ENCODE results near the gene ADAMTSL2. TPM values are rescaled to one million over a fixed set of nuclear protein-coding genes. Genes with fewer than 3 reads are reported as not detected.
"Not testable (repeated sequence)": the region's sequence is repeated elsewhere in the genome, so short reads cannot be mapped to it uniquely, and the experiment has no call there.

Gene ADAMTSL2
- total and polyA plus RNA-seq, 3 experiments from 2014 or later = not detected

DNA sequence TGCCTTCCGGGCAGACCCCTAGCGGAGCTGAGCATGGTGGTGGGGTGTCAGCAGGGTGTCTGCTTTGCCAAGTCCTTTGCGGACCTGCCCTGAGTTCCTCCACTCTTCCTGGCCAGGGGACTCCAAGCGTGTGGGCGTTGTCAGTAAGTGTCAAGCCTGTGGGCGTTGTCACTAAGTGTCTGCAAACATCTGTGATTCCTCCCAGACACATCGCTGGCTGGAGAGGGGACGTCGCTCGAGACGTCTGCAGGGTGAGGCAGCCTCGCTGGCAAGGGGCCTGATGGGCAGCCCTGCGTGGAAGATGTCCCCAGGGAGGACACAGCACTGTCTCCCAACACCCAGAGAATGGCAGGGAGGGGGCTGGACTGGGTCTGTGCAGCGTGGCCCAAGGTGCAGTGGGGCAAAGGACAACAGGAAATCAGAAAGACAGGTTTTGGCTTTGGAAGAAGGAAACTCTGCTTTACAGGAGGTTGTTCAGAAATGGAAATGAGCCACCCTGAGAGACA is 28.8 kb downstream of the ADAMTSL2 start:
- CTCF ChIA-PET = no interaction called here
- Histone ChIP-seq H3K27me3 (ENCODE audit: insufficient read depth, low read length, poor library complexity, severe bottlenecking) (no peaks in the 10 kb centered on the region), H3K36me3 (ENCODE audit: insufficient read depth, low read length) (no peaks in the 10 kb centered on the region), H3K4me3 (ENCODE audit: low read length) (no peak overlapping the region), H3K4me1 (ENCODE audit: insufficient read depth, low read length) (no peaks in the 10 kb centered on the region), H3K9me3 (ENCODE audit: low read length) (no peaks in the 10 kb centered on the region), H3K27ac (ENCODE audit: low read depth, low read length) (no peak overlapping the region)
- Mint-ChIP-seq H3K36me3 (no peaks in the 10 kb centered on the region), H3K4me1 (peaks cover 0 to 5% (median 3%) of the 10 kb centered on the region in 3 donors), H3K9me3 (no peaks in the 10 kb centered on the region), H3K4me3 (peak overlapping the region in 1 of 7 donors; percentile 13), H3K27ac (peak overlapping the region in 3 of 8 donors; percentile 22 to 58 (median 47)), H3K27me3 (peaks cover 9 to 10% of the 10 kb centered on the region in 2 donors)
- POLR2A ChIA-PET = no interaction called here
- no peak for DNase-seq

DNA sequence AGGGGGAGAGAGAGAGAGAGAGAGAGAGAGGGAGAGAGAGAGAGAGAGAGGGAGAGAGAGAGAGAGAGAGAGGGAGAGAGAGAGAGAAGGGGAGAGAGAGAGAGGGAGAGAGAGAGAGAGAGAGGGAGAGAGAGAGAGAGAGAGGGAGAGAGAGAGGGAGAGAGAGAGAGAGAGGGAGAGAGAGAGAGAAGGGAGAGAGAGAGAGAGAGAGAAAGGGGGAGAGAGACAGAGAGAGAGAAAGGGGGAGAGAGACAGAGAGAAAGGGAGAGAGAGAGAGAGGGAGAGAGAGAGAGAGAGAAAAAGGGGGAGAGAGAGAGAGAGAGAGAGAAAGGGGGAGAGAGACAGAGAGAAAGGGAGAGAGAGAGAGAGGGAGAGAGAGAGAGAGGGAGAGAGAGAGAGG is 29.3 kb downstream of the ADAMTSL2 start:
- not testable (repeated sequence) for H3K27me3 ChIP-seq (ENCODE audit: insufficient read depth, low read length, poor library complexity, severe bottlenecking); H3K27me3 Mint-ChIP-seq
- H3K27ac Mint-ChIP-seq = peak overlapping the region in 2 of 8 donors; percentile 22 to 58

DNA sequence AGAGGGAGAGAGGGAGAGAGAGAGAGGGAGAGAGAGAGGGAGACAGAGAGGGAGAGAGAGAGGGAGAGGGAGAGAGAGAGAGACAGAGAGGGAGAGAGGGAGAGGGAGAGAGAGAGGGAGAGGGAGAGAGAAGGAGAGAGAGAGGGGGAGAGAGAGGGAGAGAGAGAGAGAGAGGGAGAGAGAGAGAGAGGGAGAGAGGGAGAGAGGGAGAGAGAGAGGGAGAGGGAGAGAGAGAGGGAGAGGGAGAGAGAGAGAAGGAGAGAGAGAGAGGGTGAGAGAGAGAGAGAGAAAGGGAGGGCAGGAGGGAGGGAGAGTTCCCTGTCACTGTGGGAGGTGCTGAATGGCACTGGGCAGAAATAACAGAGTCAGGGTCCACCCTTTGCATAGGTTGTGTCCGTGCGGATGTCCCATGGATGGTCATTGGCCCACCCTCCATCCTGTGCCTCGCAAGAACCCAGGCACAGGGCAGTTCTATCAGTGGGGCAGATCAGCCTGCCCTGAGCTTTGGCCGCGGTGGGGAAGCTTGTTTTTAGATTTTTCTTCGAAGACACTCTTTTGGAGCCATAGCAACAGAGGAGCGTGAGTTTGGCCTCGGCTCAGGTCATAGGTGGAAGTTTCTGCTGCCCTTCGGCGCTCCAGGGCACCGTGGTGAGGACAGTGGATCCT is 30.1 kb downstream of the ADAMTSL2 start:
- H3K4me3 ChIP-seq (ENCODE audit: low read length) = no peak overlapping the region
- H3K36me3 Mint-ChIP-seq = no peaks in the 10 kb centered on the region
- ChIA-PET POLR2A (no interaction called here), CTCF (no interaction called here)
- H3K9me3 ChIP-seq (ENCODE audit: low read length) = no peaks in the 10 kb centered on the region
- peaks cover 2 to 4% of the 10 kb centered on the region in 2 donors for H3K27me3 Mint-ChIP-seq
- H3K36me3 ChIP-seq (ENCODE audit: insufficient read depth, low read length) = no peaks in the 10 kb centered on the region
- no peak overlapping the region for H3K4me3 Mint-ChIP-seq
- no peaks in the 10 kb centered on the region for H3K4me1 ChIP-seq (ENCODE audit: insufficient read depth, low read length)
- no peaks in the 10 kb centered on the region for H3K27me3 ChIP-seq (ENCODE audit: insufficient read depth, low read length, poor library complexity, severe bottlenecking)
- H3K27ac Mint-ChIP-seq = peak overlapping the region in 1 of 8 donors; percentile 54
- H3K27ac ChIP-seq (ENCODE audit: low read depth, low read length) = no peak overlapping the region
- no peak for DNase-seq
- H3K4me1 Mint-ChIP-seq = peaks cover 0 to 5% (median 3%) of the 10 kb centered on the region in 3 donors
- H3K9me3 Mint-ChIP-seq = no peaks in the 10 kb centered on the region

More for the DNA sequence above, 29.3 kb downstream of the ADAMTSL2 start:
- CTCF ChIA-PET; H3K4me1 ChIP-seq (ENCODE audit: insufficient read depth, low read length); H3K4me3 ChIP-seq (ENCODE audit: low read length); H3K27ac ChIP-seq (ENCODE audit: low read depth, low read length); DNase-seq; H3K36me3 ChIP-seq (ENCODE audit: insufficient read depth, low read length); H3K9me3 ChIP-seq (ENCODE audit: low read length); H3K4me1 Mint-ChIP-seq; H3K36me3 Mint-ChIP-seq; H3K4me3 Mint-ChIP-seq; POLR2A ChIA-PET; H3K9me3 Mint-ChIP-seq: not testable (repeated sequence)

DNA sequence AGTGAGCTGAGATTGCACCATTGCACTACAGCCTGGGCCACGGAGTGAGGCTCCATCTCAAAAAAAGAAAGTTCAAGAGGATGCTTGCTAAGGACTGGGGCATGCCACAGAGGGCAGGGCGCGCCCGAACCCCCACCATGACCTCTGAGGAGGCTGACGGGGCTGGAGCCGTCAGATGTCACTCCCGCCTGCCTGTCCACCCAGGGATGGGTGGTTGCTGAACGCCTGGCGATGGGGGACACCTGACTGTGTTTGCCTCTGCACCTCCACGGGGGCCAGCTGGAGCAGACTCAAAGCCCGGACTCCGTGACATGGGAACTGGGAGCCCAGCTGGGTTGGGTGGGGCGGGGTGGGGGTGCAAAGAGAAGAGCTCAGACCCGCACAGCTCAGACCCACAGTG is 31.9 kb downstream of the ADAMTSL2 start:
- H3K27me3 Mint-ChIP-seq = no peaks in the 10 kb centered on the region
- no peaks in the 10 kb centered on the region for H3K9me3 Mint-ChIP-seq
- Histone ChIP-seq H3K27me3 (ENCODE audit: insufficient read depth, low read length, poor library complexity, severe bottlenecking) (no peaks in the 10 kb centered on the region), H3K27ac (ENCODE audit: low read depth, low read length) (no peak overlapping the region), H3K36me3 (ENCODE audit: insufficient read depth, low read length) (no peaks in the 10 kb centered on the region), H3K4me3 (ENCODE audit: low read length) (no peak overlapping the region), H3K9me3 (ENCODE audit: low read length) (no peaks in the 10 kb centered on the region), H3K4me1 (ENCODE audit: insufficient read depth, low read length) (no peaks in the 10 kb centered on the region)
- no peak for DNase-seq
- no peaks in the 10 kb centered on the region for H3K36me3 Mint-ChIP-seq
- ChIA-PET CTCF (no interaction called here), POLR2A (no interaction called here)
- H3K27ac Mint-ChIP-seq = no peak overlapping the region
- no peak overlapping the region for H3K4me3 Mint-ChIP-seq
- H3K4me1 Mint-ChIP-seq = peaks cover 0 to 5% (median 3%) of the 10 kb centered on the region in 3 donors

DNA sequence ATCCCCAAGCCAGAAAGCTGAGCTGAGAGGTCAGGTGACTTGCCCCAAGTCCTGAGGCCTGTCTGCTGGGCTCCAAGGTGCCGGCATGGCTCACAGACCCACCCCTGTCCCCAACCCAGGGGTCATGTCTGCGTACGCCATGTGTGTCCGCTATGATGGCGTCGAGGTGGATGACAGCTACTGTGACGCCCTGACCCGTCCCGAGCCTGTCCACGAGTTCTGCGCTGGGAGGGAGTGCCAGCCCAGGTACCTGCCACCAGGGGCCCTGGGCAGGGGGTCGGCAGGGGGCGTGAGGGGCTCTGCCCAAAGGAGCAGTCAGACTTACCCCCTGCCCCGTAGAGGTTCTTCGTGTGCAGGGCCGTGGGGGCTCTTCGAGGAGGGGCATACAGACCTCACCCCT is 32.3 kb downstream of the ADAMTSL2 start:
- no peak overlapping the region for H3K4me3 ChIP-seq (ENCODE audit: low read length)
- no peaks in the 10 kb centered on the region for H3K27me3 ChIP-seq (ENCODE audit: insufficient read depth, low read length, poor library complexity, severe bottlenecking)
- Mint-ChIP-seq H3K27me3 (no peaks in the 10 kb centered on the region), H3K4me1 (peaks cover 0 to 5% (median 2%) of the 10 kb centered on the region in 3 donors), H3K36me3 (no peaks in the 10 kb centered on the region), H3K9me3 (no peaks in the 10 kb centered on the region), H3K4me3 (no peak overlapping the region), H3K27ac (no peak overlapping the region)
- H3K36me3 ChIP-seq (ENCODE audit: insufficient read depth, low read length) = no peaks in the 10 kb centered on the region
- H3K9me3 ChIP-seq (ENCODE audit: low read length) = no peaks in the 10 kb centered on the region
- no peaks in the 10 kb centered on the region for H3K4me1 ChIP-seq (ENCODE audit: insufficient read depth, low read length)
- no peak overlapping the region for H3K27ac ChIP-seq (ENCODE audit: low read depth, low read length)
- DNase-seq = no peak
- CTCF ChIA-PET = no interaction called here
- POLR2A ChIA-PET = no interaction called here

DNA sequence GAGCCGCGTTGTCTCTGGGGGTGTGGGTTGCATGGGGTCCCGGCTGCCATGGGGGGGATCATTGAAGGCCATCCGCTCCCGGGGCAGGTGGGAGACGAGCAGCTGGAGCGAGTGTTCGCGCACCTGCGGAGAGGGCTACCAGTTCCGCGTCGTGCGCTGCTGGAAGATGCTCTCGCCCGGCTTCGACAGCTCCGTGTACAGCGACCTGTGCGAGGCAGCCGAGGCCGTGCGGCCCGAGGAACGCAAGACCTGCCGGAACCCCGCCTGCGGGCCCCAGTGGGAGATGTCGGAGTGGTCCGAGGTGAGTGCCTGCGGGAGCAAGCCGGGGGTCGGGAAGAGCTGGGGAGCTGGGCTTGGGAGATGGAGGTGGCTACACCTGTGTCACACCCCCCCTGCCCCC is 33.7 kb downstream of the ADAMTSL2 start:
- Histone ChIP-seq H3K4me1 (ENCODE audit: insufficient read depth, low read length) (no peaks in the 10 kb centered on the region), H3K27ac (ENCODE audit: low read depth, low read length) (no peak overlapping the region), H3K9me3 (ENCODE audit: low read length) (no peaks in the 10 kb centered on the region), H3K4me3 (ENCODE audit: low read length) (no peak overlapping the region), H3K36me3 (ENCODE audit: insufficient read depth, low read length) (no peaks in the 10 kb centered on the region), H3K27me3 (ENCODE audit: insufficient read depth, low read length, poor library complexity, severe bottlenecking) (no peaks in the 10 kb centered on the region)
- Mint-ChIP-seq H3K4me1 (peaks cover 0 to 3% (median 2%) of the 10 kb centered on the region in 3 donors), H3K27ac (no peak overlapping the region), H3K9me3 (no peaks in the 10 kb centered on the region), H3K4me3 (no peak overlapping the region), H3K27me3 (peaks cover 0 to 5% of the 10 kb centered on the region in 2 donors), H3K36me3 (no peaks in the 10 kb centered on the region)
- DNase-seq = no peak
- CTCF ChIA-PET = no interaction called here
- POLR2A ChIA-PET = no interaction called here

DNA sequence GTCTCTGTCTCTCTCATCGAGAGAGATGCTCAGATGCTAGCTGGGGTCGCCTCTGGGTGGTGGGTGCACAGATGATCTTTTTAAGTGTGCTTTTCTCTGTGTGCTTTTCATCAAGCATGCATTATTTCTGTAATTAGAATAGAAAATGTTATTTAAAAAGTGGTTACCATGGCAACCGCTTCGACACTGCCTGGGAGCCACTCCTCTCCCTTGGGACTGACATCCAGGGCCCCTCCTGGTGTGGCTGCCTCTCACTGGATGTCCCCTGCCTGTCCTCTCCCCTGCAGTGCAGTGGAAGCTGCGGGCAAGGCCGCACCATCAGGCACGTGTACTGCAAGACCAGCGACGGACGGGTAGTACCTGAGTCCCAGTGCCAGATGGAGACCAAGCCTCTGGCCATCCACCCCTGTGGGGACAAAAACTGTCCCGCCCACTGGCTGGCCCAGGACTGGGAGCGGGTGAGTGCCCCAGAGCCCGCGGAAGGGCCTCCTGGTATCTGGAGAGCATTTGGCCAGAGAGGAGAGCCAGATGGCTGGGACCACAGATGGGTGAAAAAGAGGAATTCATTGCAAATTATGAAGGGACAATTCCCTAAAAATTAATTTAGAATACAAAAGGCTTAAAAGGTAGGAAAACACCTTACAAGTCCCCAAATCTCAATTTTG is 34.7 kb downstream of the ADAMTSL2 start:
- H3K9me3 Mint-ChIP-seq = no peaks in the 10 kb centered on the region
- POLR2A ChIA-PET = no interaction called here

DNA sequence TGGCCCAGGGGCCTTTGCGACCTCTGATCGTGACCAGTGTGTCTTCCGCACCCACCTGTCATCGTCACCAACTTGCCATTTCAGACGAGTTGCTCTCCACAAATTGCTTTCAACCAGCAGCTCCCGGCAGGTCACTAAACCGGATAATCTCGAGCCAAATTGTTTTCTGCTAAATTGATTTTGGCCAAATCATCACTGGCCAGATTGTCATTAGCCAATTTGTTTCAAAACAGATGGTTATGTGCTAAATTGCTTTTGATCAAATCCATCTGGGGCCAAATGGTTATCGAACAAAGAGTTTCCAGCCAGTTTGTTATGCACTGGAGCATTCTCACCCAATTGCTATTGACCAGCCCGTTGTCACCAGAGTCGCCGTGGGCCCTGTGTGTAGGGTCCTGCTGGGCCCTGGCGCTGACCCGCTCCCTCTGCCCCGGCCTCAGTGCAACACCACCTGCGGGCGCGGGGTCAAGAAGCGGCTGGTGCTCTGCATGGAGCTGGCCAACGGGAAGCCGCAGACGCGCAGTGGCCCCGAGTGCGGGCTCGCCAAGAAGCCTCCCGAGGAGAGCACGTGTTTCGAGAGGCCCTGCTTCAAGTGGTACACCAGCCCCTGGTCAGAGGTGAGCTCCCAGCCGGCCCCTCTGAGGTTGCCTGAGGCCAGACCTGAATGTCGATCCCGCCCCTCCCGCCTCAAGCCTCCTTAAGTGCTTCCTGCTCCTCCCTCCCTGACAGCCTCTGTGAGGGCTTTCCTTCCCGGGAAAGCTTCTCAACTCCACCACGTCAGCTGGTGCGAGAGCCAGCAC is 35.6 kb downstream of the ADAMTSL2 start:
- no peak for DNase-seq
- no peaks in the 10 kb centered on the region for H3K4me1 Mint-ChIP-seq
- no peaks in the 10 kb centered on the region for H3K36me3 ChIP-seq (ENCODE audit: insufficient read depth, low read length)
- POLR2A ChIA-PET = no interaction called here
- no peak overlapping the region for H3K4me3 Mint-ChIP-seq
- no peaks in the 10 kb centered on the region for H3K4me1 ChIP-seq (ENCODE audit: insufficient read depth, low read length)
- H3K27ac ChIP-seq (ENCODE audit: low read depth, low read length) = no peak overlapping the region
- H3K9me3 ChIP-seq (ENCODE audit: low read length) = no peaks in the 10 kb centered on the region
- CTCF ChIA-PET = no interaction called here
- H3K27ac Mint-ChIP-seq = no peak overlapping the region
- peaks cover 0 to 6% of the 10 kb centered on the region in 2 donors for H3K27me3 Mint-ChIP-seq
- no peaks in the 10 kb centered on the region for H3K36me3 Mint-ChIP-seq
- H3K9me3 Mint-ChIP-seq = no peaks in the 10 kb centered on the region
- H3K4me3 ChIP-seq (ENCODE audit: low read length) = no peak overlapping the region
- no peaks in the 10 kb centered on the region for H3K27me3 ChIP-seq (ENCODE audit: insufficient read depth, low read length, poor library complexity, severe bottlenecking)

More for the DNA sequence above, 34.7 kb downstream of the ADAMTSL2 start:
- Mint-ChIP-seq H3K36me3 (no peaks in the 10 kb centered on the region), H3K4me3 (no peak overlapping the region), H3K27ac (no peak overlapping the region), H3K4me1 (no peaks in the 10 kb centered on the region), H3K27me3 (peaks cover 0 to 6% of the 10 kb centered on the region in 2 donors)
- H3K4me1 ChIP-seq (ENCODE audit: insufficient read depth, low read length) = no peaks in the 10 kb centered on the region
- CTCF ChIA-PET = no interaction called here
- H3K9me3 ChIP-seq (ENCODE audit: low read length) = no peaks in the 10 kb centered on the region
- no peak overlapping the region for H3K4me3 ChIP-seq (ENCODE audit: low read length)
- H3K36me3 ChIP-seq (ENCODE audit: insufficient read depth, low read length) = no peaks in the 10 kb centered on the region
- DNase-seq = no peak
- no peaks in the 10 kb centered on the region for H3K27me3 ChIP-seq (ENCODE audit: insufficient read depth, low read length, poor library complexity, severe bottlenecking)
- H3K27ac ChIP-seq (ENCODE audit: low read depth, low read length) = no peak overlapping the region
